CD4-positive, alpha-beta T cell treated with Interferon gamma for 1 hour (primary cell): ENCODE measurements around the gene DEFB124.
"Not testable (repeated sequence)": the region's sequence is repeated elsewhere in the genome, so short reads cannot be mapped to it uniquely, and the experiment has no call there.

Experiments used
- DNase-seq: peaks from one replicate; pipeline ENCODE4 v3.0.0-alpha.2; 2020

The DEFB124 gene

GRCh38 chr20:31485450-31486339, 10.8 kb upstream of the DEFB124 start:
- no peak for DNase-seq

- peak; percentile 12 for DNase-seq
Measured at GRCh38 chr20:31484001-31484400, 9.1 kb upstream of the DEFB124 start.

- DNase-seq = no peak
Measured at GRCh38 chr20:31476643-31477215, 1.8 kb upstream of the DEFB124 start.

GRCh38 chr20:31476294-31476585, 1.3 kb upstream of the DEFB124 start:
- DNase-seq = no peak

- DNase-seq = no peak
Measured at GRCh38 chr20:31475472-31476293, 756 bp upstream of the DEFB124 start.

- no peak for DNase-seq
Measured at GRCh38 chr20:31474097-31474436, 860 bp downstream of the DEFB124 start.

- no peak for DNase-seq
Measured at GRCh38 chr20:31473331-31474096, 1.4 kb downstream of the DEFB124 start.

- no peak for DNase-seq
Measured at GRCh38 chr20:31472395-31473330, 2.3 kb downstream of the DEFB124 start.

GRCh38 chr20:31470946-31471345, 4.0 kb downstream of the DEFB124 start:
- not testable (repeated sequence) for DNase-seq

GRCh38 chr20:31454361-31454760, 20.6 kb downstream of the DEFB124 start:
- DNase-seq = no peak

- DNase-seq = no peak
Measured at GRCh38 chr20:31452575-31452974, 22.4 kb downstream of the DEFB124 start.

GRCh38 chr20:31449511-31450414, 25.2 kb downstream of the DEFB124 start:
- DNase-seq = no peak

- no peak for DNase-seq
Measured at GRCh38 chr20:31446084-31446819, 28.7 kb downstream of the DEFB124 start.

- no peak for DNase-seq
Measured at GRCh38 chr20:31440012-31440659, 34.8 kb downstream of the DEFB124 start, which contains the start of gene DEFB123. TSS of gene DEFB123 (plus strand) at chr20:31440632. CDS start at chr20:31440699, 67 bp downstream.

- DNase-seq = no peak
Measured at GRCh38 chr20:31430568-31431115, 44.3 kb downstream of the DEFB124 start.

- DNase-seq = not testable (repeated sequence)
Measured at GRCh38 chr20:31427576-31427975, 47.4 kb downstream of the DEFB124 start.

GRCh38 chr20:31426891-31427551, 47.9 kb downstream of the DEFB124 start:
- DNase-seq = not testable (repeated sequence)

GRCh38 chr20:31425797-31426196, 49.1 kb downstream of the DEFB124 start:
- no peak for DNase-seq
